Adrenal gland (tissue), 5 donors: Measurements from ENCODE around the gene OAT.
A peak's percentile ranks its signal among the peaks of the same experiment; 100 is the strongest.

Experiments used
- CTCF ChIP-seq, 6 experiments: fragments of 450-650 bp in 4 of 6; fragments of 200-600 bp in 2 of 6; sonication (generic) in 1 of 6; IDR thresholded peaks; 1 replicate in 5 of 6; 2 replicates in 1 of 6; pipeline versions ENCODE4 v1.5.1 to v1.8.0; 2016 to 2021; ENCODE audit warnings: antibody characterized with exemption in 6 of 6, mild to moderate bottlenecking in 2 of 6, moderate library complexity in 1 of 6
- POLR2A ChIP-seq, 2 donors: fragments of 450-650 bp; IDR thresholded peaks; one replicate each; pipeline ENCODE4 v1.6.1; 2017; ENCODE audit warnings: antibody characterized with exemption in 2 of 2, mild to moderate bottlenecking in 2 of 2, moderate library complexity in 1 of 2
- donor health status: DM: no; HTN: no; CAD: no.

GRCh38 chr10:124388823-124389612, 29.7 kb downstream of the OAT start:
- TF ChIP-seq CTCF (IDR thresholded peaks at IDR 0.05) (peak; percentile 71 to 98 (median 88)), POLR2A (IDR thresholded peaks at IDR 0.05) (no peak)
